ENCODE results near the gene RIPOR1. TPM values are rescaled to one million over a fixed set of nuclear protein-coding genes. Genes with fewer than 3 reads are reported as not detected.

RIPOR1 gene
- total RNA-seq, 1 donor from 2014 or later, result 74.9 TPM

DNA sequence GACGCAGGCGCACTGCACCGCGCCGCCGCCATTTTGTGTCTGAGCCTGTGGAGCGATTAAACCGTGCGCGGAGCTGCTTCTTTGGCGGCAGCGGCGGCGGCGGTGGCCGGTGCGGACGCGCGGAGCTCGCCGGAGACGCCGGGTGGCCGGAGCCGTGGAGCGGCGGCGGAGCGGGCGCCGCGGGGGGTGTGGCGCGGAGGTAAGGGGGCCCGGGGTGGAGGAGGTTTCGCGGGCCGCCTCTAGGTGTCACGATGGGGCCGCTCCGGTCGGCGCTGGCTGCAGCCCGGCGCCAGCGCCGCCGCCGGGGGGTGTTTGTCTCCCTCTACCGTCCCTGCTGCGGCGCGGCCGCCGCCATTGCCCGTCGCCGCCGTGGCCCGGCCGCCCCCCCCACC lies 33.9 kb downstream of the RIPOR1 start, which contains the start of gene CTCF:
TSS of gene CTCF (plus strand) at position 1 of the 392 bp plus-strand sequence. CDS start 48,307 bp downstream, outside the sequence.
- peak within 1 kb of the TSS; percentile 79 for H3K4me3 ChIP-seq (ENCODE audit: low read depth, low read length)
- TF ChIP-seq, protein P1, sequence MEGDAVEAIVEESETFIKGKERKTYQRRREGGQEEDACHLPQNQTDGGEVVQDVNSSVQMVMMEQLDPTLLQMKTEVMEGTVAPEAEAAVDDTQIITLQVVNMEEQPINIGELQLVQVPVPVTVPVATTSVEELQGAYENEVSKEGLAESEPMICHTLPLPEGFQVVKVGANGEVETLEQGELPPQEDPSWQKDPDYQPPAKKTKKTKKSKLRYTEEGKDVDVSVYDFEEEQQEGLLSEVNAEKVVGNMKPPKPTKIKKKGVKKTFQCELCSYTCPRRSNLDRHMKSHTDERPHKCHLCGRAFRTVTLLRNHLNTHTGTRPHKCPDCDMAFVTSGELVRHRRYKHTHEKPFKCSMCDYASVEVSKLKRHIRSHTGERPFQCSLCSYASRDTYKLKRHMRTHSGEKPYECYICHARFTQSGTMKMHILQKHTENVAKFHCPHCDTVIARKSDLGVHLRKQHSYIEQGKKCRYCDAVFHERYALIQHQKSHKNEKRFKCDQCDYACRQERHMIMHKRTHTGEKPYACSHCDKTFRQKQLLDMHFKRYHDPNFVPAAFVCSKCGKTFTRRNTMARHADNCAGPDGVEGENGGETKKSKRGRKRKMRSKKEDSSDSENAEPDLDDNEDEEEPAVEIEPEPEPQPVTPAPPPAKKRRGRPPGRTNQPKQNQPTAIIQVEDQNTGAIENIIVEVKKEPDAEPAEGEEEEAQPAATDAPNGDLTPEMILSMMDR (conservative IDR thresholded peaks at IDR 0.05; ENCODE audit: low read depth, low read length), result peak; percentile 52
- DNase-seq (ENCODE audit: low read depth), result no peak

DNA sequence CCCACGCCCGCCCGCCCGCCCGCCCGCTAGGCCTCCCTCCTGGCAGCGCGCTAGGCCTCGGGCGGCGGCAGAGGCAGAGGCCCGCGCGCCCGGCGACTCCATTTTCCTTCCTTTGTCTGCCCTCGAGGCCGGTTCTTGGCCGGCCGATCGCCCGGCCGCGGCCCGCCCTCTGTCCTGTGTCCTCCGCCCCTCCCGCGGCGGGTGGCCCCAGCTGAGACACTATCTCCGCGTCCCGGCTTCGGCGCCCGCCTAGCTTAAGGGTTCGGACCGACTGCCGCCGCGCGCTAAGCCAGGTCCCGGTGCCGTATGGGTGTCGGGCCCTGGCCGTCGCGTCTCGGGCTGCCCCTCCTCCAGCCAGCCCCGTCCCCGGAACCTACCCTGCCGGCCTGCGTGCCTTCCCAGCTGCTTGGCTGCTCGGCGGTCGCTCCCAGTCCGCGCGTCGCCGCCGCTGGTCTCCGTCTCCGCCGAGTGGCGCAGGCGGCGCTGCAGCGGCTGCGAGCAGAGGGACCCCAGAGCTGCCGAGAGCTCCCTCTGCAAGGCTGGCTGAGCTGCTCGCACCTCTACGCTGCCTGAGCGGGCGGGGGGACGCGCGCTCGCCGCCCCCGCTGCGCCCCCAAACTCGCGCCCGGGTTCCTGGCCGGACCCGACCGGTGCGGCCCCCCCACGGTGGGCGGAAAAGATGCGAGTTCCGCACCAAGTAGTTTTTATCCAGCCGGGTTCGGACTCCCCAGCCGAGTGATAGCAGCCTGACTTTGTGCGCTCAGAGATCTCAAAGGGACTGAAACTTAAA lies 34.5 kb downstream of the RIPOR1 start:
- TF ChIP-seq, protein P1 (conservative IDR thresholded peaks at IDR 0.05; ENCODE audit: low read depth, low read length), result no peak
- DNase-seq (ENCODE audit: low read depth), result no peak

DNA sequence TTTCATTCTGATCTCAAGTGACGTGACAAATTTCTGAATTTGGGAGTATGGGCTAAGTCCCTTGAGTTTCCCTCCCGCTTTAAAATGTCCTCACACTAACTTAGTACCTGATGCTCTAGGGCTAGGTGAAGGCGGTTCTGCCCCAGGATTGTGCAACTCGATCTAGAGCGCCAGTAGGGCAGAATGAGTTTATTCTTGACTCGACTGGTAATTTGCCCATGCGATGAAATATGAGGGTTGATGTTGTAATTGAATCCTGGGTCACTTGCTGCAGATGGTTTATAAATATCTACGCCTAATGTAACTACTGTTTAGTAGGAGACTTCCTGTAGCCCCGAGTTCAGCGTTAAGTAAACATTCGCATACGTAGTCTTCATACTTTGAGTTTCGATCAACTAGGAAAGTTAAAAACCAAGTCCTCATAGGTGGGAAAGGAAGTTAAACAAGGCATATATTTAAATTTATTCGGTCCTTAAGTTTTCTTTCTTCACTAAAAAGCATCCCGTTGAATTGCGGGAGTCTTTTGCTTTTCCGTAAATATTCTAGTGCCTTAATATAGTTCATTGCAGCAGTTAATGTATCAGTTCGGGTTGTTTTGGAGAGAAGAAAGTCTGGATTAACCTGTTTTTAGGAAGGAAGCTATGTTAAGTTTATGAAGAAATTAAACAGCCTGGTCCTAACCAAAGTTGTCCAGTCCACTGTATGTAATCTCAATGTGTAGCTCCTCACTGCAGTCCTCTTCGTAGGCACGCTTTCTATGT lies 35.3 kb downstream of the RIPOR1 start:
- no peak for DNase-seq (ENCODE audit: low read depth)
- TF ChIP-seq, protein P1 (conservative IDR thresholded peaks at IDR 0.05; ENCODE audit: low read depth, low read length), result no peak

More for the DNA sequence above, 34.5 kb downstream of the RIPOR1 start:
- peak overlapping the region; percentile 79 for H3K4me3 ChIP-seq (ENCODE audit: low read depth, low read length)

DNA sequence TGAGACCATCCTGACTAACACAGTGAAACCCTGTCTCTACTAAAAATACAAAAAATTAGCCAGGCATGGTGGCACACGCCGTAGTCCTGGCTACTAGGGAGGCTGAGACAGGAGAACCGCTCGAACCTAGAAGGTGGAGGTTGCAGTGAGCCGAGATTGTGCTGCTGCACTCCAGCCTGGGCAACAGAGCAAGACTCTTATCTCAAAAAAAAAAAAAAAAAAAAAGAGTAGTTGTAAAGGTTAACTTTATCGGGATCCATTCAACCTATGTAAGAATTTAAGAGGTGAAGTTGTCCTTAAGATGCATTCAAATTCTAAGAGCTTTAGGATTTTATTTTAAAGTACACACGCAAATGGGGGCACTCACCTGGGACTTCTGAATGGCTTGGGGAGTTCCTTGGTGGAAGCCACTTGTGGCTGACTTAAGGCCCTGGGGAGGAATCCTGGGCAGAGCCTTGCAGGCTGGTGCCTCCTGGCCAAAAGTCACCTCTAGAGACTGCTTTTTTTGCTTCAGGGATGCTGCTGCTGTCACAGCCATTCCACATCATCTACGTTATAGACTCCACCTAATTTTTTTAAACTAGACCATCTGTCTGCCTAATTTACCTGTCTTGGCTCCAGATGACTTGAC lies 37.0 kb downstream of the RIPOR1 start:
- TF ChIP-seq, protein P1 (conservative IDR thresholded peaks at IDR 0.05; ENCODE audit: low read depth, low read length), result no peak
- no peak overlapping the region for H3K4me3 ChIP-seq (ENCODE audit: low read depth, low read length)
- no peak for DNase-seq (ENCODE audit: low read depth)

More for the DNA sequence above, 35.3 kb downstream of the RIPOR1 start:
- peak overlapping the region; percentile 79 for H3K4me3 ChIP-seq (ENCODE audit: low read depth, low read length)

DNA sequence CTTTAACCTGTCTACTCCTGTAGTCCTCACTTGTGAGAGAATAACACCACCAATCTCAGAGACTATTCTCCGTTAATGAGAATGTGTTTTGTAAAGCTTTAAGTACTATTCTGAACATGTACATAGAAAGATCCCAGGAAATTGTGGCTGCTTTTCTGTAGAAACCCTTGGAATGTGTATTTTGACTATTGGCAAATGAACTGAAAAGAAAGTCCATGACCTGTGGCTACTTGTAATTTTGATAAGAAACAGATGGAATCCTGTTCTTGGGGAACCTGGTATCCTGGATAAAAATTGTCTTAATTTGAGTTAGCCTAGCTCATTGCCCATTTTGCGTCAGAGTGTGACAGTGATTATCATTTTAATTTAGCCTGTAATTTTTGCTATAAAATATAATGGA lies 42.8 kb downstream of the RIPOR1 start:
- DNase-seq (ENCODE audit: low read depth), result no peak
- no peak overlapping the region for H3K4me3 ChIP-seq (ENCODE audit: low read depth, low read length)
- TF ChIP-seq, protein P1 (conservative IDR thresholded peaks at IDR 0.05; ENCODE audit: low read depth, low read length), result no peak

DNA sequence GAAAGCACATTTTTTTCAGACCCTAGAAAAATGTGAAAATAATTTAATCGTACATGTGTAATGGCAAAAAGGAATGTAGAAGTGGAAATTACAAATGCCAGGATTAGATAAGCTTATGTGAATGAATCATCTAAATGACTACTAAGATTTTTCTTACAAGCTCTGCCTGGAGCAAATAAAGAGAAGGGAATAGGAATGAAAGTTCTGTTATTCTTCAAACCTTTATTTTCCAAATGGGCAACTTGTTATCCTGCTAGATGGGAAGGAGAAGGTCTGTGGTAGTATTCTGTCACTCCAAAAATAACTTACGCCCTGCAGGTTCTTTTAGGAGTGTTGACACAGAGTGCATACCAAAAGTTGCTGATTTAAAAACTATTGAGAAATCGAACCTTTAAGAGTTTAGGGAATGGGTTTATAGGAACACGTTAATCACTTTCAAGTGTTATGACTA lies 43.4 kb downstream of the RIPOR1 start:
- H3K4me3 ChIP-seq (ENCODE audit: low read depth, low read length), result no peak overlapping the region
- no peak for DNase-seq (ENCODE audit: low read depth)
- TF ChIP-seq, protein P1 (conservative IDR thresholded peaks at IDR 0.05; ENCODE audit: low read depth, low read length), result no peak
